SU-DHL-6 (cell line): ENCODE measurements around the gene SLC41A3.

ENCODE experiments used
- H2AFZ ChIP-seq: fragments of 200-600 bp; sonication (generic); 2 replicates; pipeline ENCODE4 v1.6.1; 2014; ENCODE audit warnings: low read depth, mild to moderate bottlenecking, moderate library complexity, mixed read lengths, antibody characterized with exemption, low read length; ENCODE audit not compliant: severe bottlenecking
- H3F3A ChIP-seq: fragments of 200-600 bp; shearing (Covaris generic); 2 replicates; pipeline ENCODE4 v1.6.0; 2016; ENCODE audit warnings: antibody characterized with exemption, mild to moderate bottlenecking; ENCODE audit not compliant: insufficient read depth
- H3K27ac ChIP-seq: fragments of 200-600 bp; sonication (generic); 2 replicates; pipeline ENCODE4 v1.5.1; 2016; ENCODE audit warnings: low read depth, mild to moderate bottlenecking, low read length, moderate library complexity, mixed read lengths
- H3K27me3 ChIP-seq: fragments of 200-600 bp; sonication (generic), shearing (Covaris generic); 2 replicates; pipeline ENCODE4 v1.6.0; 2014; ENCODE audit warnings: mild to moderate bottlenecking, low read length
- H3K36me3 ChIP-seq: fragments of 200-600 bp; sonication (generic); 2 replicates; pipeline ENCODE4 v1.6.1; 2014; ENCODE audit warnings: mild to moderate bottlenecking, low read length, mixed read lengths
- H3K4me2 ChIP-seq: fragments of 300-600, 200-600 bp; shearing (Covaris generic), sonication (generic); 2 replicates; pipeline ENCODE4 v1.6.0; 2014; ENCODE audit warnings: low read length, low read depth, mild to moderate bottlenecking; ENCODE audit not compliant: poor library complexity, severe bottlenecking
- H3K4me3 ChIP-seq: fragments of 200-600 bp; sonication (generic); 2 replicates; pipeline ENCODE4 v1.5.1; 2014; ENCODE audit warnings: antibody characterized with exemption, low read length, mild to moderate bottlenecking, mixed read lengths; ENCODE audit not compliant: insufficient read depth, poor library complexity, severe bottlenecking
- H3K79me2 ChIP-seq: fragments of 200-600 bp; sonication (generic); 2 replicates; pipeline ENCODE4 v1.6.1; 2014; ENCODE audit warnings: mild to moderate bottlenecking, low read length, moderate library complexity; ENCODE audit not compliant: insufficient read depth
- H3K9ac ChIP-seq: fragments of 200-600 bp; sonication (generic); 2 replicates; pipeline ENCODE4 v1.7.0; 2014; ENCODE audit warnings: mild to moderate bottlenecking, low read length
- H3K9me2 ChIP-seq: fragments of 200-600 bp; sonication (generic); replicated peaks from 2 replicates; pipeline ENCODE4 v1.6.1; 2014; ENCODE audit warnings: low read length; ENCODE audit not compliant: insufficient read depth
- H3K9me3 ChIP-seq: fragments of 200-600 bp; sonication (generic); 2 replicates; pipeline ENCODE4 v1.6.1; 2014; ENCODE audit warnings: low read length, mixed read lengths; ENCODE audit not compliant: insufficient read depth
- H4K20me1 ChIP-seq: fragments of 200-600 bp; sonication (generic); 2 replicates; pipeline ENCODE4 v1.6.1; 2014; ENCODE audit warnings: low read depth, mild to moderate bottlenecking, antibody characterized with exemption, low read length, moderate library complexity, mixed read lengths
- CTCF ChIP-seq: fragments of 200-600 bp; sonication (generic); IDR thresholded peaks from one replicate; pipeline ENCODE4 v1.5.1; 2017; ENCODE audit warnings: antibody characterized with exemption, mild to moderate bottlenecking, low read length, moderate library complexity; ENCODE audit not compliant: insufficient read depth, poor library complexity, severe bottlenecking
- EZH2phosphoT487 ChIP-seq: fragments of 200-600 bp; sonication (generic), shearing (Covaris generic); conservative IDR thresholded peaks from 2 replicates; pipeline ENCODE4 v1.6.1; 2018; ENCODE audit warnings: mild to moderate bottlenecking, antibody characterized with exemption, low read length, moderate library complexity, mixed read lengths

The SLC41A3 gene

DNA sequence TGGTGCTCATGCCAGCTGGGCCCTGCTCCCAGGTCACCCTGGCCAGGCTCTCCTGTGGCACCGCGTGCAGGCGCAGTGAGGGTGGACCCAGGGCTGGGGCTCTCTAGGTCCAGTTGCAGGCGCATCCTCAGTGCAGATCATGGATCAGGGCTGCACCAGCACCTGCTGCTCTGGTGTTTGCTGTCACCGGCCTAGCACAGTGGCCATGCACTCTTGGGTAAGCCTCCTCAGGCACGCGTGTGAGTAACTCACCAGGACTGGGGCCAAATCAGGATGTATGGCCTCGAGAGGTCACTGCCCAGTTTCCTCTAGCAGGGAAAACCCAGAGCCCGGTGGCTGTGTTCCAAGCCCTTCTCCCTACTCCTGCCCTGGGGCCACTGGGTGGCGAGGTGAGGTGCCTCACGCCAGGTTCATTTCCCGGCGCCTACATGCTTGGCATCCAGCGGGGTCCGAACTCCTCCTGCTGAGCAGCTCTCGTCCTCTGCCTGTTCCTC, 45.5 kb upstream of the SLC41A3 start:
- no peaks in the 10 kb centered on the region for H4K20me1 ChIP-seq
- no peak overlapping the region for H3K4me2 ChIP-seq
- H3K9me3 ChIP-seq: no peaks in the 10 kb centered on the region
- no peak overlapping the region for H2AFZ ChIP-seq
- H3K4me3 ChIP-seq: no peak overlapping the region
- TF ChIP-seq EZH2phosphoT487 (no peak), CTCF (no peak)
- H3K27me3 ChIP-seq: no peaks in the 10 kb centered on the region
- H3K79me2 ChIP-seq: no peaks in the 10 kb centered on the region
- H3K9ac ChIP-seq: no peak overlapping the region
- H3F3A ChIP-seq: no peaks in the 10 kb centered on the region
- H3K9me2 ChIP-seq: no peaks in the 10 kb centered on the region
- no peak overlapping the region for H3K27ac ChIP-seq
- no peaks in the 10 kb centered on the region for H3K36me3 ChIP-seq

GRCh38 chr3:126128504-126129397, 44.8 kb upstream of the SLC41A3 start:
- Histone ChIP-seq H3K9ac (no peak overlapping the region), H3K4me3 (no peak overlapping the region), H3K36me3 (no peaks in the 10 kb centered on the region), H4K20me1 (no peaks in the 10 kb centered on the region), H3K79me2 (no peaks in the 10 kb centered on the region), H3K4me2 (no peak overlapping the region), H3K9me2 (no peaks in the 10 kb centered on the region), H3K27me3 (no peaks in the 10 kb centered on the region), H3F3A (no peaks in the 10 kb centered on the region), H3K9me3 (no peaks in the 10 kb centered on the region), H3K27ac (no peak overlapping the region), H2AFZ (no peak overlapping the region)
- TF ChIP-seq EZH2phosphoT487 (no peak), CTCF (no peak)

DNA sequence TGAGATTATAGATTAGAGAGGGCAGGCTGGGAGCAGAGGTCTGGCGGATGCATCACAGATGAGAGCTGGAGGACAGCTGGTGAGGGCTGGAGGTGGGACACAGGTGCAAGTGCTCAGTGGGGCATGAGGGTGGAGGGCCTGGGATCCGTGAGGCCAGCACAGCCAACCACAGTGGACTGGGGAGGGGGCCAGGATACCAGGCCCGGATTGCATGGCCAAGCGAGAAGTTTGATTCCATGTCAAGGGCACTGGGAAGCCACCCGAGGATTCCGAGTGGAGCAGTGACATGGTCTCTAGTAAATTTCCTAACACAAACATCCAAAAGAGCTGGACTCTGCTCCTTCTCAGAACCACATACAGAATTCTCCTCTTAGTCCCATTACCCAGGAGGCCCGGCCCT, 44.0 kb upstream of the SLC41A3 start:
- Histone ChIP-seq H3K9me2 (no peaks in the 10 kb centered on the region), H2AFZ (no peak overlapping the region), H3K9ac (no peak overlapping the region), H4K20me1 (no peaks in the 10 kb centered on the region), H3K27me3 (no peaks in the 10 kb centered on the region), H3K36me3 (no peaks in the 10 kb centered on the region), H3K27ac (no peak overlapping the region), H3K4me3 (no peak overlapping the region), H3K4me2 (no peak overlapping the region), H3K79me2 (no peaks in the 10 kb centered on the region), H3K9me3 (no peaks in the 10 kb centered on the region), H3F3A (no peaks in the 10 kb centered on the region)
- TF ChIP-seq CTCF (no peak), EZH2phosphoT487 (no peak)
